B cell (primary cell): ENCODE results near the gene KCTD13. TPM values are rescaled to one million over a fixed set of nuclear protein-coding genes. Genes with fewer than 3 reads are reported as not detected.

Experiments
- ATAC-seq: fragments of 200-7000 bp; cut with Tn5 transposase; one replicate; pipeline ENCODE4 v1.10.0; 2021; ENCODE audit warnings: low read depth, mild to moderate bottlenecking, moderate number of reproducible peaks, moderate library complexity
- CTCF ChIA-PET: fragments of 350-600 bp; sonication (Branson Sonifier 250); formaldehyde crosslinking; loops from one replicate; lab custom pipeline; 2021; ENCODE audit warnings: antibody characterized with exemption, inconsistent platforms; lab: Charles Lee
- POLR2A ChIA-PET: fragments of 350-600 bp; sonication (Branson Sonifier 250); formaldehyde crosslinking; loops from one replicate; lab custom pipeline; 2021; ENCODE audit warnings: antibody characterized with exemption; lab: Charles Lee
- DNase-seq: peaks from one replicate; pipeline ENCODE4 v3.0.0; 2013
- H2AFZ ChIP-seq: 2 replicates; pipeline ENCODE4 v1.6.1; 2012; ENCODE audit warnings: mild to moderate bottlenecking, low read depth, low read length; ENCODE audit not compliant: insufficient read depth, poor library complexity, severe bottlenecking
- H3K27ac ChIP-seq, 2 donors: 1 replicate in 1 of 2; 2 replicates in 1 of 2; pipeline ENCODE4 v1.5.1; 2012 to 2013; ENCODE audit warnings: low read length in 2 of 2, mild to moderate bottlenecking in 2 of 2, moderate library complexity in 1 of 2
- H3K27me3 ChIP-seq, 4 experiments: fragments of 200-600 bp in 1 of 4; sonication (generic) in 1 of 4; replicated peaks in 1 of 4; 1 replicate in 2 of 4; 2 replicates in 2 of 4; pipeline versions ENCODE4 v1.6.1 to v1.7.0; 2013 to 2016; ENCODE audit warnings: low read length in 3 of 4, mild to moderate bottlenecking in 2 of 4, mixed read lengths in 1 of 4, moderate library complexity in 1 of 4; ENCODE audit not compliant: insufficient read depth in 4 of 4, control insufficient read depth in 3 of 4; ENCODE audit errors: control extremely low read depth in 1 of 4
- H3K36me3 ChIP-seq, 2 experiments: replicated peaks in 1 of 2; 1 replicate in 1 of 2; 2 replicates in 1 of 2; pipeline versions ENCODE4 v1.6.1 to v1.7.1; 2013; ENCODE audit warnings: low read length in 1 of 2; ENCODE audit not compliant: insufficient read depth in 2 of 2, control insufficient read depth in 1 of 2; ENCODE audit errors: control extremely low read depth in 1 of 2, extremely low read depth in 1 of 2
- H3K4me1 ChIP-seq, 2 donors: fragments of 200-600 bp in 1 of 2; sonication (generic) in 1 of 2; 1 replicate in 1 of 2; 2 replicates in 1 of 2; pipeline versions ENCODE4 v1.5.1 to v1.6.1; 2013 to 2017; ENCODE audit warnings: low read length in 2 of 2; ENCODE audit not compliant: control insufficient read depth in 2 of 2, insufficient read depth in 2 of 2
- H3K4me2 ChIP-seq: replicated peaks from 2 replicates; pipeline ENCODE3; 2012; ENCODE audit warnings: mild to moderate bottlenecking, low read depth, low read length; ENCODE audit not compliant: poor library complexity, severe bottlenecking
- H3K4me3 ChIP-seq, 5 experiments: fragments of 200-600 bp in 1 of 5; sonication (generic) in 1 of 5; 1 replicate in 3 of 5; 2 replicates in 2 of 5; pipeline versions ENCODE4 v1.5.1 to v1.7.0; 2011 to 2016; ENCODE audit warnings: low read length in 4 of 5, mild to moderate bottlenecking in 4 of 5, low read depth in 2 of 5, control low read depth in 1 of 5, moderate library complexity in 1 of 5; ENCODE audit not compliant: insufficient read depth in 1 of 5; ENCODE audit errors: control extremely low read depth in 1 of 5, extremely low read depth in 1 of 5
- H3K79me2 ChIP-seq: fragments of 200-600 bp; sonication (generic); one replicate; pipeline ENCODE4 v1.6.0; 2016; ENCODE audit warnings: low read length; ENCODE audit not compliant: control insufficient read depth, insufficient read depth
- H3K9ac ChIP-seq: fragments of 200-600 bp; sonication (generic); 2 replicates; pipeline ENCODE4 v1.6.1; 2017; ENCODE audit warnings: mild to moderate bottlenecking, low read length, moderate library complexity
- H3K9me3 ChIP-seq, 3 donors: one replicate each; pipeline versions ENCODE4 v1.6.1 to v1.7.1; 2013; ENCODE audit warnings: low read length in 2 of 3; ENCODE audit not compliant: control insufficient read depth in 2 of 3, insufficient read depth in 1 of 3; ENCODE audit errors: control extremely low read depth in 1 of 3
- H4K20me1 ChIP-seq: 2 replicates; pipeline ENCODE4 v1.6.0; 2012; ENCODE audit warnings: mild to moderate bottlenecking, low read length; ENCODE audit not compliant: insufficient read depth, control insufficient read depth, poor library complexity, severe bottlenecking
- H3K27ac Mint-ChIP-seq: one replicate; pipeline ENCODE4 v1.8.0; 2021; ENCODE audit warnings: mixed read lengths
- H3K27me3 Mint-ChIP-seq: one replicate; pipeline ENCODE4 v1.8.0; 2021; ENCODE audit warnings: mixed read lengths
- H3K4me1 Mint-ChIP-seq: one replicate; pipeline ENCODE4 v1.8.0; 2021; ENCODE audit warnings: mixed read lengths
- H3K4me3 Mint-ChIP-seq: one replicate; pipeline ENCODE4 v1.8.0; 2021; ENCODE audit warnings: mixed read lengths
- H3K9me3 Mint-ChIP-seq: one replicate; pipeline ENCODE4 v1.8.0; 2022; ENCODE audit warnings: mixed read lengths; ENCODE audit not compliant: insufficient read depth
- CTCF ChIP-seq: fragments of 200-600 bp; IDR thresholded peaks from one replicate; pipeline ENCODE4 v1.8.0; 2022; ENCODE audit warnings: antibody characterized with exemption, mild to moderate bottlenecking
- EZH2 ChIP-seq: IDR thresholded peaks from 2 replicates; pipeline ENCODE4 v1.6.1; 2012; ENCODE audit warnings: borderline replicate concordance, low read depth, mild to moderate bottlenecking, moderate library complexity, low read length; ENCODE audit not compliant: insufficient read depth, poor library complexity, severe bottlenecking
- WGBS: methylation state at CpG from one replicate; pipeline ENCODE4 v1.1.5; 2013; ENCODE audit warnings: missing lambda C conversion rate; ENCODE audit not compliant: insufficient coverage; 5-methylcytosine and 5-hydroxymethylcytosine counted together
- intact Hi-C: fragments of 100-400 bp; cut with micrococcal nuclease; formaldehyde crosslinking; loops from one replicate; pipeline ENCODE4 v1.10.0; 2022
- polyA plus RNA-seq: library from polyadenylated mRNA; depleted of rRNA; stranded (reverse); fragments of >200 nt; gene quantifications from 2 replicates; pipeline ENCODE4 v1.2.3, GENCODE V29; 2012
- total RNA-seq, 2 donors: library from RNA; stranded (reverse); fragments of 120-200 nt in 1 of 2; gene quantifications; 1 replicate in 1 of 2; 2 replicates in 1 of 2; pipeline versions ENCODE4 v1.2.3 to v1.2.4, GENCODE V29; 2013 to 2022

KCTD13 gene
- total and polyA plus RNA-seq, 2 donors (not counting 1 experiment from before 2014, with no cell fraction given) = 61.5 to 74.3 TPM

GRCh38 chr16:29927070-29927905 lies 1.3 kb upstream of the KCTD13 start:
- Histone ChIP-seq H3K36me3 (peaks cover 0 to 7% of the 10 kb centered on the region in 2 experiments), H4K20me1 (peaks cover 23% of the 10 kb centered on the region), H3K79me2 (peaks cover 29% of the 10 kb centered on the region), H3K4me2 (peak overlapping the region; percentile 89), H3K4me3 (peak overlapping the region in 2 of 5 experiments; percentile 84 to 95), H3K27ac (peak overlapping the region in 1 of 2 donors; percentile 84), H3K9me3 (no peaks in the 10 kb centered on the region), H3K27me3 (no peaks in the 10 kb centered on the region), H3K9ac (peak overlapping the region; percentile 90), H2AFZ (peak overlapping the region; percentile 96), H3K4me1 (peaks cover 14 to 21% of the 10 kb centered on the region in 2 donors)
- POLR2A ChIA-PET = interaction anchor here (0.6 to 1.7 kb wide), 5 partner anchors 44 to 164 kb away, joined by 3 to 7 read pairs (median 3); partner anchors contain the start of genes TAOK2 and TBX6
- Mint-ChIP-seq H3K27ac (peak overlapping the region; percentile 96), H3K9me3 (no peaks in the 10 kb centered on the region), H3K4me1 (peaks cover 25% of the 10 kb centered on the region), H3K27me3 (no peaks in the 10 kb centered on the region), H3K4me3 (peak overlapping the region; percentile 91)
- intact Hi-C loops = loop anchor here (2.0 to 10.0 kb wide), 4 partner anchors 78 to 332 kb away; no protein-coding TSS in a partner anchor
- CTCF ChIA-PET = interaction anchor here (1.2 to 2.0 kb wide), 6 partner anchors 34 to 227 kb away, joined by 3 to 9 read pairs (median 5); partner anchors contain the start of genes CDIPT, TAOK2 and TMEM219
- 90% methylated on average over 10 of the region's 12 CpGs for WGBS
- ATAC-seq (no peak), DNase-seq (no peak)
- TF ChIP-seq CTCF (no peak), EZH2 (no peak)
